IMR-90 (cell line): ENCODE data around the gene INCA1. TPM values are rescaled to one million over a fixed set of nuclear protein-coding genes. Genes with fewer than 3 reads are reported as not detected.
A peak's percentile ranks its signal among the peaks of the same experiment; 100 is the strongest.

ENCODE experiments used
- ATAC-seq: fragments of 200-7000 bp; cut with Tn5 transposase; 2 replicates; pipeline ENCODE4 v1.9.1; 2020; ENCODE audit warnings: low read depth, mild to moderate bottlenecking, moderate library complexity
- BruUV-seq: library from RNA; stranded (reverse); fragments of 400-500 nt; replicated peaks from 2 replicates; lab custom pipeline; 2021; lab: Mats Ljungman, UMichigan
- CTCF ChIA-PET: fragments of 300-600 bp; formaldehyde crosslinking; extraction: SDS; loops from one replicate; lab custom pipeline; 2021; ENCODE audit warnings: antibody characterized with exemption; lab: Yijun Ruan, JAX
- POLR2A ChIA-PET: fragments of 300-600 bp; sonication (Branson Sonifier 250); formaldehyde crosslinking; loops from one replicate; lab custom pipeline; 2022; ENCODE audit warnings: antibody characterized with exemption; ENCODE audit not compliant: unreplicated experiment; lab: Charles Lee
- DNase-seq: peaks from one replicate; pipeline ENCODE4 v3.0.0; 2013
- H2AFZ ChIP-seq: replicated peaks from 2 replicates; pipeline ENCODE3; 2013; ENCODE audit warnings: low read length, mild to moderate bottlenecking; ENCODE audit not compliant: poor library complexity
- H2AK5ac ChIP-seq: 2 replicates; pipeline ENCODE4 v1.6.1; 2013; ENCODE audit warnings: low read depth, low read length, inconsistent platforms
- H2AK9ac ChIP-seq: replicated peaks from 2 replicates; pipeline ENCODE3; 2013; ENCODE audit warnings: mild to moderate bottlenecking, low read depth, low read length, moderate library complexity; ENCODE audit not compliant: poor library complexity
- H2BK120ac ChIP-seq: 2 replicates; pipeline ENCODE4 v1.6.1; 2013; ENCODE audit warnings: low read depth, low read length, inconsistent platforms
- H2BK15ac ChIP-seq: 3 replicates; pipeline ENCODE4 v1.6.1; 2013; ENCODE audit warnings: low read depth, low read length, inconsistent platforms
- H2BK20ac ChIP-seq: 2 replicates; pipeline ENCODE4 v1.6.1; 2013; ENCODE audit warnings: low read depth, mild to moderate bottlenecking, inconsistent platforms, low read length, moderate library complexity
- H2BK5ac ChIP-seq: 2 replicates; pipeline ENCODE4 v1.6.1; 2013; ENCODE audit warnings: mild to moderate bottlenecking, low read depth, low read length, inconsistent platforms; ENCODE audit not compliant: poor library complexity, severe bottlenecking
- H3K14ac ChIP-seq: replicated peaks from 2 replicates; pipeline ENCODE4 v1.6.1; 2013; ENCODE audit warnings: low read depth, low read length, inconsistent platforms
- H3K18ac ChIP-seq: 2 replicates; pipeline ENCODE4 v1.6.1; 2013; ENCODE audit warnings: low read depth, low read length, control low read depth
- H3K23ac ChIP-seq: 2 replicates; pipeline ENCODE4 v1.6.1; 2013; ENCODE audit warnings: low read depth, low read length, inconsistent platforms
- H3K27ac ChIP-seq: 2 replicates; pipeline ENCODE4 v1.5.1; 2013; ENCODE audit warnings: mild to moderate bottlenecking, control low read depth, low read length; ENCODE audit not compliant: insufficient read depth
- H3K27me3 ChIP-seq: 2 replicates; pipeline ENCODE4 v1.6.1; 2013; ENCODE audit warnings: low read length; ENCODE audit not compliant: control insufficient read depth, insufficient read depth
- H3K36me3 ChIP-seq: 2 replicates; pipeline ENCODE4 v1.6.1; 2013; ENCODE audit warnings: low read length, mixed read lengths; ENCODE audit not compliant: control insufficient read depth, insufficient read depth
- H3K4ac ChIP-seq: 2 replicates; pipeline ENCODE4 v1.6.1; 2013; ENCODE audit warnings: low read depth, low read length, inconsistent platforms
- H3K4me1 ChIP-seq: 2 replicates; pipeline ENCODE4 v1.6.1; 2013; ENCODE audit warnings: low read length, mixed read lengths; ENCODE audit not compliant: control insufficient read depth, insufficient read depth
- H3K4me2 ChIP-seq: 2 replicates; pipeline ENCODE4 v1.6.1; 2013; ENCODE audit warnings: low read depth, mild to moderate bottlenecking, control low read depth, low read length, moderate library complexity
- H3K4me3 ChIP-seq: 2 replicates; pipeline ENCODE4 v1.5.1; 2013; ENCODE audit warnings: low read depth, mild to moderate bottlenecking, control low read depth, low read length, moderate library complexity; ENCODE audit not compliant: insufficient read depth
- H3K56ac ChIP-seq: 2 replicates; pipeline ENCODE4 v1.6.1; 2013; ENCODE audit warnings: low read length, inconsistent platforms; ENCODE audit not compliant: insufficient read depth; ENCODE audit errors: extremely low read depth
- H3K79me1 ChIP-seq, 2 experiments: 2 replicates each; pipeline ENCODE4 v1.6.1; 2013; ENCODE audit warnings: low read length in 2 of 2, inconsistent platforms in 1 of 2, low read depth in 1 of 2
- H3K9ac ChIP-seq: 2 replicates; pipeline ENCODE4 v1.6.1; 2013; ENCODE audit warnings: low read depth, low read length, control low read depth
- H3K9me1 ChIP-seq: 2 replicates; pipeline ENCODE4 v1.6.1; 2013; ENCODE audit warnings: low read length, inconsistent platforms; ENCODE audit not compliant: insufficient read depth
- H3K9me3 ChIP-seq: 2 replicates; pipeline ENCODE4 v1.6.1; 2013; ENCODE audit warnings: low read length; ENCODE audit not compliant: control insufficient read depth, insufficient read depth
- H4K20me1 ChIP-seq: 2 replicates; pipeline ENCODE4 v1.6.1; 2013; ENCODE audit warnings: low read length, inconsistent platforms; ENCODE audit not compliant: insufficient read depth
- H4K5ac ChIP-seq: 2 replicates; pipeline ENCODE4 v1.6.1; 2013; ENCODE audit warnings: mild to moderate bottlenecking, low read depth, low read length, control low read depth
- H4K8ac ChIP-seq, 2 experiments: 2 replicates each; pipeline ENCODE4 v1.6.1; 2013; ENCODE audit warnings: low read depth in 2 of 2, low read length in 2 of 2, control low read depth in 1 of 2, inconsistent platforms in 1 of 2
- H4K91ac ChIP-seq: 2 replicates; pipeline ENCODE4 v1.6.1; 2013; ENCODE audit warnings: low read depth, low read length, inconsistent platforms; ENCODE audit not compliant: insufficient read depth
- RAD21 ChIP-seq: IDR thresholded peaks from 2 replicates; pipeline ENCODE4 v1.6.1; 2012; ENCODE audit warnings: low read length, improper control_type of control experiment
- WGBS, 2 experiments: methylation state at CpG; one replicate each; pipeline versions ENCODE4 v1.1.5 to v1.1.7; 2013; ENCODE audit warnings: missing lambda C conversion rate in 2 of 2; ENCODE audit not compliant: insufficient read length in 1 of 2; ENCODE audit errors: extremely low coverage in 2 of 2; 5-methylcytosine and 5-hydroxymethylcytosine counted together
- dilution Hi-C: fragments of 300-500 bp; cut with HindIII; formaldehyde crosslinking; loops from one replicate; pipeline ENCODE4 v1.14.3; 2018; ENCODE audit warnings: low sequenced_read_pairs; ENCODE audit not compliant: unreplicated experiment
- in situ Hi-C: fragments of 300-500 bp; cut with MboI; formaldehyde crosslinking; loops from 3 replicates; pipeline ENCODE4 v1.14.3; 2019; ENCODE audit warnings: low sequenced_read_pairs, inconsistent platforms, mixed read lengths
- intact Hi-C: fragments of 100-400 bp; cut with micrococcal nuclease; formaldehyde crosslinking; loops from 2 replicates; pipeline ENCODE4 v1.10.0; 2022
- polyA plus RNA-seq, 3 experiments: library from polyadenylated mRNA; depleted of rRNA; stranded (reverse); fragments of >200 nt; gene quantifications; 2 replicates each; pipeline ENCODE4 v1.2.3, GENCODE V29; 2012; ENCODE audit warnings: low replicate concordance in 1 of 3
- total RNA-seq: library from RNA; depleted of rRNA; stranded (reverse); fragments of >200 nt; gene quantifications from 2 replicates; pipeline ENCODE4 v1.2.3, GENCODE V29; 2012
- TF ChIP-seq, protein P1 (sequence below): conservative IDR thresholded peaks from 2 replicates; pipeline ENCODE4 v1.5.1; 2012; ENCODE audit warnings: mild to moderate bottlenecking, low read depth, low read length, improper control_type of control experiment

Gene INCA1
- total and polyA plus RNA-seq, 2 of the 4 experiments (the other 2 are of a cell fraction) = 0.18 to 0.51 TPM

GRCh38 chr17:4956493-4957061 is 40.7 kb downstream of the INCA1 start:
- Histone ChIP-seq H4K91ac (no peak overlapping the region), H3K18ac (no peak overlapping the region), H2BK5ac (no peak overlapping the region), H2BK20ac (no peak overlapping the region), H3K4me3 (no peak overlapping the region), H3K9ac (no peak overlapping the region), H3K56ac (no peak overlapping the region), H3K4me1 (peaks cover 15% of the 10 kb centered on the region), H3K27me3 (no peaks in the 10 kb centered on the region), H2AFZ (no peak overlapping the region), H2AK5ac (no peak overlapping the region), H3K14ac (no peak overlapping the region), H4K8ac (no peak overlapping the region), H4K5ac (no peak overlapping the region), H3K9me1 (peaks cover 15% of the 10 kb centered on the region; the same call in 1 of the 2 replicates), H3K27ac (no peak overlapping the region), H2BK15ac (no peak overlapping the region), H3K79me1 (peaks cover 5 to 20% of the 10 kb centered on the region in 2 experiments; a peak in 3 of 4 replicates), H3K9me3 (no peaks in the 10 kb centered on the region), H3K36me3 (peaks cover 18% of the 10 kb centered on the region), H3K4me2 (no peak overlapping the region), H2AK9ac (peak overlapping the region; percentile 50), H2BK120ac (no peak overlapping the region), H3K23ac (no peak overlapping the region), H3K4ac (no peak overlapping the region), H4K20me1 (no peaks in the 10 kb centered on the region)
- DNase-seq = no peak
- ATAC-seq = no peak
- in situ Hi-C loops (no loop called here), intact Hi-C loops (no loop called here), dilution Hi-C loops (no loop called here)
- no TSS peak for BruUV-seq
- ChIA-PET CTCF (no interaction called here), POLR2A (no interaction called here)
- 100% methylated on average over 3 of the region's 10 CpGs; no CpG with 5 or more reads in 1 of the 2 experiments for WGBS, 2 experiments
- TF ChIP-seq, protein P1, sequence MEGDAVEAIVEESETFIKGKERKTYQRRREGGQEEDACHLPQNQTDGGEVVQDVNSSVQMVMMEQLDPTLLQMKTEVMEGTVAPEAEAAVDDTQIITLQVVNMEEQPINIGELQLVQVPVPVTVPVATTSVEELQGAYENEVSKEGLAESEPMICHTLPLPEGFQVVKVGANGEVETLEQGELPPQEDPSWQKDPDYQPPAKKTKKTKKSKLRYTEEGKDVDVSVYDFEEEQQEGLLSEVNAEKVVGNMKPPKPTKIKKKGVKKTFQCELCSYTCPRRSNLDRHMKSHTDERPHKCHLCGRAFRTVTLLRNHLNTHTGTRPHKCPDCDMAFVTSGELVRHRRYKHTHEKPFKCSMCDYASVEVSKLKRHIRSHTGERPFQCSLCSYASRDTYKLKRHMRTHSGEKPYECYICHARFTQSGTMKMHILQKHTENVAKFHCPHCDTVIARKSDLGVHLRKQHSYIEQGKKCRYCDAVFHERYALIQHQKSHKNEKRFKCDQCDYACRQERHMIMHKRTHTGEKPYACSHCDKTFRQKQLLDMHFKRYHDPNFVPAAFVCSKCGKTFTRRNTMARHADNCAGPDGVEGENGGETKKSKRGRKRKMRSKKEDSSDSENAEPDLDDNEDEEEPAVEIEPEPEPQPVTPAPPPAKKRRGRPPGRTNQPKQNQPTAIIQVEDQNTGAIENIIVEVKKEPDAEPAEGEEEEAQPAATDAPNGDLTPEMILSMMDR = peak; percentile 10; the same call in 1 of the 2 replicates
- no peak for TF ChIP-seq RAD21
